MCF 10A (cell line): Measurements from ENCODE around the gene ARHGAP22. TPM values are rescaled to one million over a fixed set of nuclear protein-coding genes. Genes with fewer than 3 reads are reported as not detected.

Experiments used
- BruUV-seq: library from RNA; stranded (reverse); fragments of 400-500 nt; replicated peaks from 2 replicates; lab custom pipeline; 2021; lab: Mats Ljungman, UMichigan
- CTCF ChIA-PET: fragments of 300-600 bp; sonication (Branson Sonifier 250); formaldehyde crosslinking; extraction: SDS; loops from one replicate; lab custom pipeline; 2021; ENCODE audit warnings: antibody characterized with exemption, inconsistent platforms; lab: Yijun Ruan, JAX
- POLR2A ChIA-PET: fragments of 300-600, 350-650 bp; sonication (Branson Sonifier 250); formaldehyde crosslinking; extraction: SDS; loops from one replicate; lab custom pipeline; 2020; ENCODE audit warnings: antibody characterized with exemption, inconsistent platforms; lab: Yijun Ruan, JAX
- DNase-seq: peaks from one replicate; pipeline ENCODE4 v3.0.0-alpha.2; 2018; ENCODE audit not compliant: unreplicated experiment
- H3K27ac Mint-ChIP-seq: one replicate; pipeline ENCODE4 v1.8.0; 2022; ENCODE audit warnings: mild to moderate bottlenecking, low read depth, mixed read lengths; ENCODE audit not compliant: unreplicated experiment
- H3K27me3 Mint-ChIP-seq: one replicate; pipeline ENCODE4 v1.8.0; 2022; ENCODE audit warnings: mixed read lengths; ENCODE audit not compliant: insufficient read depth, unreplicated experiment
- H3K36me3 Mint-ChIP-seq: one replicate; pipeline ENCODE4 v1.8.0; 2022; ENCODE audit warnings: mild to moderate bottlenecking, moderate library complexity, mixed read lengths; ENCODE audit not compliant: insufficient read depth, unreplicated experiment
- H3K4me1 Mint-ChIP-seq: one replicate; pipeline ENCODE4 v1.8.0; 2022; ENCODE audit warnings: mixed read lengths; ENCODE audit not compliant: insufficient read depth, unreplicated experiment
- H3K4me3 Mint-ChIP-seq: one replicate; pipeline ENCODE4 v1.8.0; 2022; ENCODE audit warnings: mild to moderate bottlenecking, moderate library complexity, mixed read lengths; ENCODE audit not compliant: unreplicated experiment
- H3K9me3 Mint-ChIP-seq: one replicate; pipeline ENCODE4 v1.8.0; 2022; ENCODE audit warnings: mixed read lengths; ENCODE audit not compliant: unreplicated experiment
- intact Hi-C: fragments of 100-400 bp; cut with micrococcal nuclease; formaldehyde crosslinking; loops from 2 replicates; pipeline ENCODE4 v1.14.1; 2022
- total RNA-seq: library from RNA; stranded (reverse); gene quantifications from 2 replicates; pipeline ENCODE4 v1.2.3, GENCODE V29; 2022
- TF ChIP-seq, protein P1 (sequence below): fragments of 200-600 bp; IDR thresholded peaks from one replicate; pipeline ENCODE4 v1.8.0; 2022; ENCODE audit warnings: antibody characterized with exemption, mild to moderate bottlenecking; ENCODE audit not compliant: unreplicated experiment

Gene ARHGAP22
- total RNA-seq, 1 experiment from 2014 or later = 6.3 TPM

DNA sequence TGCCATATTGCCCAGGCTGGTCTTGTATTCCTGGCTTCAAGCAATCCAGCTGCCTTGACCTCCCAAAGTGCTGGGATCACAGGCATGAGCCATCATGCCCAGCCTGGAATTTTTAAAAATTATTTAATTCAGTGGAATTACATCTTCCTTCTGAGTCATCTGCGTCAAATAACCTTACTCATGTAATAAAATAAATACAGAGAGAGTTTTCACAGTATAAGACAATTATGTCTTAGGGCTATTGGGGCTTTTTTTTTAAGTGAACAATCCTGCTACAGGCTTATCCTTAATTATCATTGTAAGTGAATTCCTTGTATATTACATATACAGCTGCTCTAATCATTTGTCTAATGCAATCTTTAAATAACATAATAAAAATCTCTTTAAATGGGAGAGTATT is 190.1 kb downstream of the ARHGAP22 start:
- H3K27ac Mint-ChIP-seq = peak overlapping the region; percentile 63

DNA sequence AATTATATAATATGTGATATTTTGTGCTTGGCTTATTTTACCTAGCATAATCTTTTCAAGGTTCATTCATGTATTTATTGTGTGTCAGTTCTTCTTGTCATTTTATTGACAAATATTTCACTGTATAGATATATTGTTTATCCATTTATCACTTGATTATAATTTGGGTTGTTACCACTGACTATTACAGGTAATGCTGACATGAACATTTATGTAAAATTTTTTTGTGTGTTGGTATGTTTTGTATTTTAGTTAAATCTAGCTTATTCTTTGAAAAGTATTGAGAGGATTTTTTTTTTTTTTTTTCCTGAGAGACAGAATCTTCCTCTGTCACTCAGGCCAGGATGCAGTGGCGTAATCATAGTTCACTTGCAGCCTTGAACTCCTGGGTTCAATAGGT is 190.7 kb downstream of the ARHGAP22 start:
- peaks cover 27% of the 10 kb centered on the region for H3K4me1 Mint-ChIP-seq
- peaks cover 8% of the 10 kb centered on the region for H3K9me3 Mint-ChIP-seq
- CTCF ChIA-PET = interaction anchor here (0.6 to 1.0 kb wide), 4 partner anchors 50 to 138 kb away, joined by 3 to 4 read pairs (median 3); no protein-coding TSS in a partner anchor
- no peak overlapping the region for H3K4me3 Mint-ChIP-seq
- intact Hi-C loops = loop anchor here (10.0 kb wide), 1 partner anchor 99 kb away; no protein-coding TSS in a partner anchor
- H3K27me3 Mint-ChIP-seq = no peaks in the 10 kb centered on the region
- peaks cover 27% of the 10 kb centered on the region for H3K36me3 Mint-ChIP-seq
- POLR2A ChIA-PET = interaction anchor here (0.6 to 1.7 kb wide), 5 partner anchors 14 to 657 kb away, joined by 3 to 6 read pairs (median 4); no protein-coding TSS in a partner anchor
- no peak overlapping the region for H3K27ac Mint-ChIP-seq
- TF ChIP-seq, protein P1, sequence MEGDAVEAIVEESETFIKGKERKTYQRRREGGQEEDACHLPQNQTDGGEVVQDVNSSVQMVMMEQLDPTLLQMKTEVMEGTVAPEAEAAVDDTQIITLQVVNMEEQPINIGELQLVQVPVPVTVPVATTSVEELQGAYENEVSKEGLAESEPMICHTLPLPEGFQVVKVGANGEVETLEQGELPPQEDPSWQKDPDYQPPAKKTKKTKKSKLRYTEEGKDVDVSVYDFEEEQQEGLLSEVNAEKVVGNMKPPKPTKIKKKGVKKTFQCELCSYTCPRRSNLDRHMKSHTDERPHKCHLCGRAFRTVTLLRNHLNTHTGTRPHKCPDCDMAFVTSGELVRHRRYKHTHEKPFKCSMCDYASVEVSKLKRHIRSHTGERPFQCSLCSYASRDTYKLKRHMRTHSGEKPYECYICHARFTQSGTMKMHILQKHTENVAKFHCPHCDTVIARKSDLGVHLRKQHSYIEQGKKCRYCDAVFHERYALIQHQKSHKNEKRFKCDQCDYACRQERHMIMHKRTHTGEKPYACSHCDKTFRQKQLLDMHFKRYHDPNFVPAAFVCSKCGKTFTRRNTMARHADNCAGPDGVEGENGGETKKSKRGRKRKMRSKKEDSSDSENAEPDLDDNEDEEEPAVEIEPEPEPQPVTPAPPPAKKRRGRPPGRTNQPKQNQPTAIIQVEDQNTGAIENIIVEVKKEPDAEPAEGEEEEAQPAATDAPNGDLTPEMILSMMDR = no peak
- no TSS peak for BruUV-seq
- no peak for DNase-seq

More for the DNA sequence above, 190.1 kb downstream of the ARHGAP22 start:
- peak; percentile 39 for DNase-seq
- ChIA-PET POLR2A (interaction anchor here (0.6 to 1.7 kb wide), 6 partner anchors 9 to 656 kb away, joined by 3 to 6 read pairs (median 4); no protein-coding TSS in a partner anchor), CTCF (interaction anchor here (1.0 to 1.1 kb wide), 3 partner anchors 52 to 137 kb away, joined by 3 to 4 read pairs (median 4); no protein-coding TSS in a partner anchor)
- no peaks in the 10 kb centered on the region for H3K27me3 Mint-ChIP-seq
- H3K4me3 Mint-ChIP-seq = no peak overlapping the region
- no TSS peak for BruUV-seq
- H3K4me1 Mint-ChIP-seq = peaks cover 27% of the 10 kb centered on the region
- TF ChIP-seq, protein P1 = no peak
- peaks cover 26% of the 10 kb centered on the region for H3K36me3 Mint-ChIP-seq
- H3K9me3 Mint-ChIP-seq = peaks cover 8% of the 10 kb centered on the region
- intact Hi-C loops = loop anchor here (10.0 kb wide), 1 partner anchor 100 kb away; no protein-coding TSS in a partner anchor

DNA sequence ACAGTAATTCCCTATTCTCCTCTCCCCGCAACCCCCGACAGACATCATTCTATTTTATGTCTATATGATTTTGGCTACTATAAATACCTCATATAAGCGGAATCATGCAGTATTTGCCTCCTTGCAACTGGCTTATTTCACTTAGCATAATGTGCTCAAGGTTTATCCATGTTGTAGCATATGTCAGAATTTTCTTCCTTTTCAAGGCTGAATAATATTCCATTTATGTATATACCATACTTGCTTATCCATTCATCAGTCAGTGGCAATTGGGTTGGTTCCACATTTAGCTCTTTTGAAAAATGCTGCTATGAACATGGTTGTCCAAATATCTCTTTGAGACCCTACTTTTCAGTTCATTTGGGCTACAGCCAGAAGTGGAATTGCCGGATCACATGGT is 191.9 kb downstream of the ARHGAP22 start:
- BruUV-seq = no TSS peak
- Mint-ChIP-seq H3K27ac (no peak overlapping the region), H3K4me3 (no peak overlapping the region), H3K4me1 (peaks cover 27% of the 10 kb centered on the region), H3K36me3 (peaks cover 27% of the 10 kb centered on the region), H3K27me3 (no peaks in the 10 kb centered on the region), H3K9me3 (peaks cover 8% of the 10 kb centered on the region)
- ChIA-PET CTCF (no interaction called here), POLR2A (no interaction called here)
- TF ChIP-seq, protein P1 = no peak
- no peak for DNase-seq
- intact Hi-C loops = loop anchor here (10.0 kb wide), 1 partner anchor 98 kb away; no protein-coding TSS in a partner anchor

DNA sequence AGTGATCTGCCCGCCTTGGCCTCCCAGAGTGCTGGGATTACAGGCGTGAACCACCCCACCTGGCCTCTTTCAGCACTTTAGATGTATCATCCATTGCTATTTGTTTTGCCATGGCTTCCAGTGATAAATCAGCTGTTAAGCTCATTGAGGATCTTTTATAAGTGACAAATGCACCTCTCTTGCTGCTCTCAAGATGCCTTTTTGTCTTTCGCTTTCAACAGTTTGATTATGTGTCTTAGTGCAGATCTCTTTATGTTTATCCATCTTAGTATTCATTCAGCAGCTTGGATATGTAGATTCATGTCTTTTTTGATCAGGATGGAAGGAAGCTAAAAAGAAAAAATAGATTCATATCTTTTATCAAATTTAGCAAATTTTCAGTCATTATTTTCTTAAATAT is 192.8 kb downstream of the ARHGAP22 start:
- intact Hi-C loops = loop anchor here (10.0 kb wide), 1 partner anchor 97 kb away; no protein-coding TSS in a partner anchor
- Mint-ChIP-seq H3K4me1 (peaks cover 20% of the 10 kb centered on the region), H3K36me3 (peaks cover 27% of the 10 kb centered on the region), H3K27ac (no peak overlapping the region), H3K27me3 (no peaks in the 10 kb centered on the region), H3K4me3 (no peak overlapping the region), H3K9me3 (peaks cover 8% of the 10 kb centered on the region)
- POLR2A ChIA-PET = interaction anchor here (0.6 kb wide), 1 partner anchor 21 kb away, joined by 3 read pairs; no protein-coding TSS in a partner anchor
- CTCF ChIA-PET = interaction anchor here (0.8 kb wide), 1 partner anchor 52 kb away, joined by 3 read pairs; no protein-coding TSS in a partner anchor
- DNase-seq = no peak
- TF ChIP-seq, protein P1 = no peak
- BruUV-seq = no TSS peak
